ENCODE measurements around the gene ERI3. TPM values are rescaled to one million over a fixed set of nuclear protein-coding genes. Genes with fewer than 3 reads are reported as not detected.
A peak's percentile ranks its signal among the peaks of the same experiment; 100 is the strongest.

Gene ERI3
- total and polyA plus RNA-seq, 9 of the 15 experiments (the other 6 are each of a cell fraction or from before 2014, with no cell fraction given), result 47.8 to 93.4 (median 67.2) TPM

DNA sequence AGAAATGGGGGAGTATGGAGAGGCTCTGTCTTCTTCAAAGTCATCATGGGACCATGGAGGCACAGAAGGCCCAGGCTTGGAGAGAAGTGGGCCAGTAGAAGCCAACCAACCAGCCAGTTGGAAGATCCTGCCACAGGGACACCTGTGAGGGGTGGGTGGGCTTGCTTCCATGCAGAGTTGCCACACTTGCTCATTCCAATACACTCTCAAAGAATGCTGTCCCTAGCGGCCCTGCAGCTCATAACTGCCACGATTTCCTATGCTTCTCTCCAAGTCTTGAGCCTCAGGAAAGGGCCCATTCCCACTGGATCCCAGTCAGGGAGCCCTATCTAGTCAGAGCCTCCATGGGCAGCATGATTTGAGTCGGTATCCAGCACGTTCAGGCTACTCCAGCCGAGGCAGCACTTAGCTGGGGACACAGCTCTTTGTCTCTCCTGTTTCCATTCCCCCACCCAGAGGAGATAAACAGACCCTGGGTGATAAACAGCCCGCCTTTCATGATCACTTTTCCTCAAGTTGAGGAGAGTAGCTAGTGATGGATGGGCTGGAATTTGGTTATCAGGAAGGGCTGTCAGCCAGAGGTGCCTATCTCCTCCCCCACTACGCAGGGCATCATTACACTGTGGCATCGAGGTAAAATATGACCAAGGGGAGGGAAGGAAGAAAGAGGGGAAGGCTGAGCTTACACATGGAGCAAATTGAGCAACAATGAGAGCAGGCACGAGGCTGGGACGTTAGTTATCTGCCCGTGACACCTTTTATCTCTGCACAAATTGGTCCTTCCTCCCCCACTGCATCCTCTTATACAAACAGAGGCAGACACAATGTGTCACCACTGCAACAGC is 64.6 kb downstream of the ERI3 start (continued):
- TF ChIP-seq ZBTB5 (IDR thresholded peaks at IDR 0.05), result no peak
- 0 out of 2 replicates have a peak, but pooled peaks have one; percentile 40 for TF ChIP-seq ZNF274 (IDR thresholded peaks at IDR 0.05; ENCODE audit: borderline replicate concordance, low read depth, low read length)
- TF ChIP-seq MYBL2 (IDR thresholded peaks at IDR 0.05; ENCODE audit: low read depth), result peak; percentile 46; the same call in 1 of the 2 replicates
- no peak for TF ChIP-seq MYBL2 (CRISPR knock-in tag; IDR thresholded peaks at IDR 0.05; ENCODE audit: borderline replicate concordance)
- TF ChIP-seq, protein P1, sequence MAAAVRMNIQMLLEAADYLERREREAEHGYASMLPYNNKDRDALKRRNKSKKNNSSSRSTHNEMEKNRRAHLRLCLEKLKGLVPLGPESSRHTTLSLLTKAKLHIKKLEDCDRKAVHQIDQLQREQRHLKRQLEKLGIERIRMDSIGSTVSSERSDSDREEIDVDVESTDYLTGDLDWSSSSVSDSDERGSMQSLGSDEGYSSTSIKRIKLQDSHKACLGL (CRISPR knock-in tag; IDR thresholded peaks at IDR 0.05; ENCODE audit: borderline replicate concordance, poor library complexity, severe bottlenecking), result no peak
- no peak for TF ChIP-seq POLR2A (conservative IDR thresholded peaks at IDR 0.05)
- TF ChIP-seq FOSL1 (tag; conservative IDR thresholded peaks at IDR 0.05), result peak; percentile 90
- no peak; the same call in 1 of the 2 replicates for TF ChIP-seq KLF6 (CRISPR knock-in tag; IDR thresholded peaks at IDR 0.05; ENCODE audit: borderline replicate concordance)
- no peak for TF ChIP-seq RFX1 (IDR thresholded peaks at IDR 0.05)
- TF ChIP-seq HMG20A (CRISPR knock-in tag; conservative IDR thresholded peaks at IDR 0.05), result no peak
- no peak for TF ChIP-seq CHCHD3 (CRISPR knock-in tag; IDR thresholded peaks at IDR 0.05)
- no peak for TF ChIP-seq GMEB1 (CRISPR knock-in tag; IDR thresholded peaks at IDR 0.05)
- TF ChIP-seq ZNF76 (CRISPR knock-in tag; IDR thresholded peaks at IDR 0.05; ENCODE audit: borderline replicate concordance), result 0 out of 2 replicates have a peak, but pooled peaks have one; percentile 34
- TF ChIP-seq ZNF445 (CRISPR knock-in tag; IDR thresholded peaks at IDR 0.05; ENCODE audit: low read depth), result no peak
- TF ChIP-seq ZFP30 (CRISPR knock-in tag; IDR thresholded peaks at IDR 0.05; ENCODE audit: borderline replicate concordance), result no peak
- TF ChIP-seq ARNT (IDR thresholded peaks at IDR 0.05), result peak; percentile 56 to 89; a peak in 2 of 4 replicates
- no peak for TF ChIP-seq KAT8 (IDR thresholded peaks at IDR 0.05; ENCODE audit: low read depth)
- no peak for TF ChIP-seq NFRKB (IDR thresholded peaks at IDR 0.05; ENCODE audit: low read depth)
- TF ChIP-seq FOXK2 (conservative IDR thresholded peaks at IDR 0.05 in 1 of 2, IDR thresholded peaks at IDR 0.05 in 1 of 2; ENCODE audit: low read depth in 2 of 2), result peak; percentile 90 to 92
- 0 out of 2 replicates have a peak, but pooled peaks have one; percentile 55 for TF ChIP-seq CREB1 (IDR thresholded peaks at IDR 0.05)
- peak; percentile 56; the same call in 1 of the 2 replicates for TF ChIP-seq CREB1 (CRISPR knock-in tag; IDR thresholded peaks at IDR 0.05)
- TF ChIP-seq ELK3 (CRISPR knock-in tag; IDR thresholded peaks at IDR 0.05), result no peak
- no peak for TF ChIP-seq YY1 (IDR thresholded peaks at IDR 0.05; ENCODE audit: borderline replicate concordance in 1 of 3, control insufficient read depth in 1 of 3, extremely low read depth in 1 of 3, insufficient read depth in 3 of 3, insufficient read length in 1 of 3, insufficient replicate concordance in 2 of 3, low read depth in 1 of 3, low read length in 2 of 3)
